Ectodermal cell (in vitro differentiated cells): ENCODE data around the gene OR52E5. TPM values are rescaled to one million over a fixed set of nuclear protein-coding genes. Genes with fewer than 3 reads are reported as not detected.

Source experiments
- H3K27ac ChIP-seq: 2 replicates; pipeline ENCODE4 v1.7.0; 2013; ENCODE audit warnings: mild to moderate bottlenecking, low read depth, low read length; ENCODE audit not compliant: insufficient read depth, poor library complexity, severe bottlenecking
- H3K27me3 ChIP-seq: 2 replicates; pipeline ENCODE4 v1.7.0; 2013; ENCODE audit warnings: mild to moderate bottlenecking, low read length; ENCODE audit not compliant: insufficient read depth, control insufficient read depth, poor library complexity, severe bottlenecking
- H3K36me3 ChIP-seq: one replicate; pipeline ENCODE4 v1.7.0; 2013; ENCODE audit warnings: low read length; ENCODE audit not compliant: control insufficient read depth, insufficient read depth
- H3K4me1 ChIP-seq: one replicate; pipeline ENCODE4 v1.7.0; 2013; ENCODE audit warnings: low read length; ENCODE audit not compliant: control insufficient read depth, insufficient read depth
- H3K4me3 ChIP-seq: 2 replicates; pipeline ENCODE4 v1.7.0; 2013; ENCODE audit warnings: low read depth, low read length, control low read depth; ENCODE audit not compliant: insufficient read depth
- H3K9me3 ChIP-seq: 2 replicates; pipeline ENCODE4 v1.7.0; 2013; ENCODE audit warnings: mild to moderate bottlenecking, low read length, moderate library complexity; ENCODE audit not compliant: control insufficient read depth
- WGBS, 2 experiments: methylation state at CpG; one replicate each; pipeline ENCODE4 v1.1.7; 2013; ENCODE audit warnings: missing lambda C conversion rate in 2 of 2; 5-methylcytosine and 5-hydroxymethylcytosine counted together
- polyA plus RNA-seq, 4 experiments: library from polyadenylated mRNA; stranded (reverse); fragments of 50-300 nt; gene quantifications; one replicate each; pipeline ENCODE4 v1.2.3, GENCODE V29; 2013

OR52E5 gene
- not detected for polyA plus RNA-seq (2013, experiment 1 of 4)
- polyA plus RNA-seq (2013, experiment 2 of 4): not detected
- not detected for polyA plus RNA-seq (2013, experiment 3 of 4)
- not detected for polyA plus RNA-seq (2013, experiment 4 of 4)

- H3K4me1 ChIP-seq: no peaks in the 10 kb centered on the region
- no peaks in the 10 kb centered on the region for H3K36me3 ChIP-seq
- no peaks in the 10 kb centered on the region for H3K9me3 ChIP-seq
- H3K27ac ChIP-seq: no peak within 1 kb of the TSS
- 91 to 92% methylated on average over 3 of the region's 3 CpGs for WGBS, 2 experiments
- no peak within 1 kb of the TSS for H3K4me3 ChIP-seq
- no peaks in the 10 kb centered on the region for H3K27me3 ChIP-seq
These were observed at the start of gene OR52E5 for GRCh38 chr11:5892908-5893307. Gene OR52E5 (plus strand): TSS chr11:5893208. CDS start chr11:5900777, 7,569 bp downstream.

- Histone ChIP-seq H3K27me3 (no peaks in the 10 kb centered on the region), H3K4me3 (no peak overlapping the region), H3K9me3 (no peaks in the 10 kb centered on the region), H3K36me3 (no peaks in the 10 kb centered on the region), H3K4me1 (no peaks in the 10 kb centered on the region), H3K27ac (no peak overlapping the region)
- 86 to 95% methylated on average over 1 of the region's 1 CpG for WGBS, 2 experiments
These were observed 46.3 kb upstream of the OR52E5 start for GRCh38 chr11:5846701-5847100.

- Histone ChIP-seq H3K27me3 (no peaks in the 10 kb centered on the region), H3K4me1 (no peaks in the 10 kb centered on the region), H3K9me3 (no peaks in the 10 kb centered on the region), H3K36me3 (no peaks in the 10 kb centered on the region), H3K4me3 (no peak overlapping the region), H3K27ac (no peak overlapping the region)
These were observed 45.3 kb upstream of the OR52E5 start for GRCh38 chr11:5847711-5848110.

GRCh38 chr11:5851002-5851401 is 42.0 kb upstream of the OR52E5 start:
- Histone ChIP-seq H3K36me3 (no peaks in the 10 kb centered on the region), H3K4me1 (no peaks in the 10 kb centered on the region), H3K27ac (no peak overlapping the region), H3K9me3 (no peaks in the 10 kb centered on the region), H3K4me3 (no peak overlapping the region), H3K27me3 (no peaks in the 10 kb centered on the region)
- WGBS, 2 experiments: 86 to 94% methylated on average over 1 of the region's 1 CpG

- no peaks in the 10 kb centered on the region for H3K4me1 ChIP-seq
- no peak within 1 kb of the TSS for H3K27ac ChIP-seq
- H3K4me3 ChIP-seq: no peak within 1 kb of the TSS
- no peaks in the 10 kb centered on the region for H3K36me3 ChIP-seq
- no peaks in the 10 kb centered on the region for H3K27me3 ChIP-seq
- H3K9me3 ChIP-seq: no peaks in the 10 kb centered on the region
- 94 to 100% methylated on average over 3 of the region's 3 CpGs for WGBS, 2 experiments
These were observed 35.4 kb upstream of the OR52E5 start, which contains the start of gene OR52E8 for GRCh38 chr11:5857590-5857989. Gene OR52E8 (minus strand): TSS chr11:5857690. CDS start chr11:5857690, 0 bp downstream.

- no peak overlapping the region for H3K4me3 ChIP-seq
- H3K36me3 ChIP-seq: no peaks in the 10 kb centered on the region
- H3K27ac ChIP-seq: no peak overlapping the region
- 80 to 89% methylated on average over 1 to 2 of the region's 2 CpGs for WGBS, 2 experiments
- no peaks in the 10 kb centered on the region for H3K4me1 ChIP-seq
- H3K9me3 ChIP-seq: no peaks in the 10 kb centered on the region
- no peaks in the 10 kb centered on the region for H3K27me3 ChIP-seq
These were observed 27.2 kb upstream of the OR52E5 start for GRCh38 chr11:5865826-5866225.

GRCh38 chr11:5878564-5878963 is 14.4 kb upstream of the OR52E5 start:
- 90% methylated on average over 2 of the region's 2 CpGs; no CpG with 5 or more reads in 1 of the 2 experiments for WGBS, 2 experiments
- H3K27me3 ChIP-seq: no peaks in the 10 kb centered on the region
- no peaks in the 10 kb centered on the region for H3K36me3 ChIP-seq
- H3K9me3 ChIP-seq: no peaks in the 10 kb centered on the region
- H3K4me3 ChIP-seq: no peak overlapping the region
- H3K27ac ChIP-seq: no peak overlapping the region
- no peaks in the 10 kb centered on the region for H3K4me1 ChIP-seq

- 90 to 93% methylated on average over 4 of the region's 4 CpGs for WGBS, 2 experiments
- H3K4me3 ChIP-seq: no peak within 1 kb of the TSS
- no peaks in the 10 kb centered on the region for H3K9me3 ChIP-seq
- H3K27ac ChIP-seq: no peak within 1 kb of the TSS
- no peaks in the 10 kb centered on the region for H3K27me3 ChIP-seq
- H3K36me3 ChIP-seq: no peaks in the 10 kb centered on the region
- H3K4me1 ChIP-seq: no peaks in the 10 kb centered on the region
These were observed 12.7 kb upstream of the OR52E5 start, which contains the start of gene OR52E4 for GRCh38 chr11:5880329-5880728. Gene OR52E4 (plus strand): TSS chr11:5880629. CDS start chr11:5884293, 3,664 bp downstream.

GRCh38 chr11:5881756-5882155 is 11.3 kb upstream of the OR52E5 start:
- Histone ChIP-seq H3K4me1 (no peaks in the 10 kb centered on the region), H3K27me3 (no peaks in the 10 kb centered on the region), H3K9me3 (no peaks in the 10 kb centered on the region), H3K27ac (no peak overlapping the region), H3K36me3 (no peaks in the 10 kb centered on the region), H3K4me3 (no peak overlapping the region)

- H3K36me3 ChIP-seq: no peaks in the 10 kb centered on the region
- WGBS, 2 experiments: 95 to 100% methylated on average over 2 of the region's 3 CpGs
These were observed 5.8 kb upstream of the OR52E5 start for GRCh38 chr11:5887172-5887571.

GRCh38 chr11:5887661-5888060 is 5.3 kb upstream of the OR52E5 start:
- 92 to 100% methylated on average over 1 of the region's 1 CpG for WGBS, 2 experiments
- no peaks in the 10 kb centered on the region for H3K9me3 ChIP-seq
- H3K4me1 ChIP-seq: no peaks in the 10 kb centered on the region
- H3K27me3 ChIP-seq: no peaks in the 10 kb centered on the region
- no peak overlapping the region for H3K27ac ChIP-seq
- H3K4me3 ChIP-seq: no peak overlapping the region
- H3K36me3 ChIP-seq: no peaks in the 10 kb centered on the region

More at GRCh38 chr11:5887172-5887571, 5.8 kb upstream of the OR52E5 start:
- Histone ChIP-seq H3K4me3 (no peak overlapping the region), H3K27ac (no peak overlapping the region), H3K4me1 (no peaks in the 10 kb centered on the region), H3K27me3 (no peaks in the 10 kb centered on the region), H3K9me3 (no peaks in the 10 kb centered on the region)
